Upper lobe of left lung (tissue), 4 donors: ENCODE measurements around the gene EPS15.

ENCODE experiments used
- EP300 ChIP-seq, 4 donors: sonication (generic); formaldehyde crosslinking; IDR thresholded peaks; one replicate each; pipeline ENCODE4 v1.5.1; 2017; ENCODE audit warnings: antibody characterized with exemption in 4 of 4, control low read depth in 2 of 4
- POLR2A ChIP-seq, 4 donors: fragments of 450-650 bp; IDR thresholded peaks; one replicate each; pipeline ENCODE4 v1.5.1; 2016 to 2017; ENCODE audit warnings: antibody characterized with exemption in 4 of 4, mild to moderate bottlenecking in 2 of 4
- POLR2AphosphoS5 ChIP-seq, 2 donors: sonication (generic); formaldehyde crosslinking; IDR thresholded peaks; one replicate each; pipeline ENCODE4 v1.5.1; 2017; ENCODE audit warnings: antibody characterized with exemption in 2 of 2
- TF ChIP-seq, protein P1 (sequence below), 6 experiments: fragments of 450-650 bp in 4 of 6; fragments of 200-600 bp in 2 of 6; sonication (generic) in 2 of 6; IDR thresholded peaks; one replicate each; pipeline ENCODE4 v1.5.1; 2016 to 2019; ENCODE audit warnings: antibody characterized with exemption in 6 of 6

DNA sequence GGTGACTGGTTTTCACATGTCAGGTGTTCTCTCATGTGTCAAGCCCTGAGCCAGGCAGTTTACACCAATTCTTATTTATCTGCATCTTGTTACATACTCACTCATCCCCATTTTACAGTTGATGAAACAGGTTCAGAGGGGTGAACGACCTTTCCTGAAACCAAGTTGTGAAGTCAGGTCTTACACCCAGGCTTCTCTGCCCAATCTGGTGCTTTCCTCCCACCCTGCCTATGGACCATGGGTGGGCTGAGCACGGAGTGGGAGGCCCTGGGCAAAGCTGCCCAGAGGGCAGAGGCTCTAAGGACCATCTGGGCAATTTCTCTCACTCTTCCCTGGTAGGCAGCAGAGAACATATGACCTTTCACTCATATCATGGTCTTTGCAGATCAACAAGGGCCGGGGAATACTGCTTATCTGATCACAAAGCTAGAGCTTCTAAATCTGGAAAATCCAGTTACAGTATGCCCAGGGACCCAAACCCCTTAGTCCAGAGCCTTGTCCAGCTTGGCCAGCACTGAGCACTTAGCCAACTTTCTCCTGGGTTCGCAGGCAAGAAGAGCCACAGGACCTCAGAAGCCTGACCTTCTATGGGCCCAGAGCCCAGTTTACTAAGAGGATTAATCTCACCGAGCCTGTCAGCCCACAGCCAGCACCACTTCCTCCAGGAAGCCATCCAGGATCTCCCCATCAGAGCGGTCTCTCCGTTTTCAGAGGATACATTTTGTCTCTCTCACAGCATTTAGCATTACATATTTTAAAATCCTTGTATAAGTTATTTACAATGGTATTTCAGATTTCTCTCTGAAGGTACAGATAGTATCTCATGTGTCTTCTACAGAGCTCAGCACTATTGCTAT lies 172.8 kb downstream of the EPS15 start:
- TF ChIP-seq, protein P1, sequence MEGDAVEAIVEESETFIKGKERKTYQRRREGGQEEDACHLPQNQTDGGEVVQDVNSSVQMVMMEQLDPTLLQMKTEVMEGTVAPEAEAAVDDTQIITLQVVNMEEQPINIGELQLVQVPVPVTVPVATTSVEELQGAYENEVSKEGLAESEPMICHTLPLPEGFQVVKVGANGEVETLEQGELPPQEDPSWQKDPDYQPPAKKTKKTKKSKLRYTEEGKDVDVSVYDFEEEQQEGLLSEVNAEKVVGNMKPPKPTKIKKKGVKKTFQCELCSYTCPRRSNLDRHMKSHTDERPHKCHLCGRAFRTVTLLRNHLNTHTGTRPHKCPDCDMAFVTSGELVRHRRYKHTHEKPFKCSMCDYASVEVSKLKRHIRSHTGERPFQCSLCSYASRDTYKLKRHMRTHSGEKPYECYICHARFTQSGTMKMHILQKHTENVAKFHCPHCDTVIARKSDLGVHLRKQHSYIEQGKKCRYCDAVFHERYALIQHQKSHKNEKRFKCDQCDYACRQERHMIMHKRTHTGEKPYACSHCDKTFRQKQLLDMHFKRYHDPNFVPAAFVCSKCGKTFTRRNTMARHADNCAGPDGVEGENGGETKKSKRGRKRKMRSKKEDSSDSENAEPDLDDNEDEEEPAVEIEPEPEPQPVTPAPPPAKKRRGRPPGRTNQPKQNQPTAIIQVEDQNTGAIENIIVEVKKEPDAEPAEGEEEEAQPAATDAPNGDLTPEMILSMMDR (IDR thresholded peaks at IDR 0.05) = no peak
- TF ChIP-seq POLR2A (IDR thresholded peaks at IDR 0.05) = no peak
- TF ChIP-seq POLR2AphosphoS5 (IDR thresholded peaks at IDR 0.05) = no peak
- no peak for TF ChIP-seq EP300 (IDR thresholded peaks at IDR 0.05)
